GM12878 (cell line): ENCODE data around the gene KIAA0319L. TPM values are rescaled to one million over a fixed set of nuclear protein-coding genes. Genes with fewer than 3 reads are reported as not detected.

Source experiments
- ATAC-seq: fragments of 200-7000 bp; cut with Tn5 transposase; 3 replicates; pipeline ENCODE4 v1.9.1; 2020; ENCODE audit warnings: mild to moderate bottlenecking, moderate library complexity
- BruUV-seq: library from RNA; stranded (reverse); fragments of 400-500 nt; replicated peaks from 2 replicates; lab custom pipeline; 2021; lab: Mats Ljungman, UMichigan
- CTCF ChIA-PET: fragments of 300-600 bp; sonication (Branson Sonifier 250); formaldehyde crosslinking; extraction: SDS; loops from one replicate; lab custom pipeline; 2021; ENCODE audit warnings: inconsistent platforms; lab: Yijun Ruan, JAX
- POLR2A ChIA-PET: fragments of 350-600 bp; formaldehyde crosslinking; extraction: SDS; loops from one replicate; lab custom pipeline; 2021; ENCODE audit warnings: inconsistent platforms; lab: Charles Lee
- RAD21 ChIA-PET: fragments of 300-600 bp; sonication (Branson Sonifier 250); formaldehyde crosslinking; loops from one replicate; lab custom pipeline; 2023; ENCODE audit warnings: antibody characterized with exemption; ENCODE audit not compliant: unreplicated experiment; lab: Charles Lee
- SMC1A ChIA-PET: fragments of 300-600 bp; sonication (Branson Sonifier 250); formaldehyde crosslinking; loops from one replicate; lab custom pipeline; 2023; ENCODE audit not compliant: unreplicated experiment, uncharacterized antibody; lab: Charles Lee
- DNase-seq: peaks from one replicate; pipeline ENCODE4 v3.0.0-alpha.2; 2011; ENCODE audit warnings: low read depth, low spot score
- FAIRE-seq: peaks from 3 replicates; lab custom pipeline; 2011; peaks lifted over from hg19 to GRCh38; lab: Jason Lieb, UNC
- H2AFZ ChIP-seq: 2 replicates; pipeline ENCODE4 v1.6.0; 2011; ENCODE audit warnings: low read depth, low read length, control low read depth; ENCODE audit not compliant: control insufficient read depth
- H3K27ac ChIP-seq: 2 replicates; pipeline ENCODE4 v1.5.1; 2011; ENCODE audit warnings: control low read depth; ENCODE audit not compliant: control insufficient read depth, insufficient read depth
- H3K27me3 ChIP-seq, 2 experiments: replicated peaks in 1 of 2; 2 replicates each; pipeline versions ENCODE4 v1.6.0 to v1.6.1; 2011; ENCODE audit warnings: low read length in 1 of 2; ENCODE audit not compliant: control insufficient read depth in 2 of 2, insufficient read depth in 2 of 2
- H3K36me3 ChIP-seq, 2 experiments: 2 replicates each; pipeline ENCODE4 v1.5.1; 2011; ENCODE audit warnings: low read length in 1 of 2; ENCODE audit not compliant: control insufficient read depth in 2 of 2, insufficient read depth in 2 of 2
- H3K4me1 ChIP-seq: 2 replicates; pipeline ENCODE4 v1.6.1; 2011; ENCODE audit warnings: mild to moderate bottlenecking, low read length, moderate library complexity, mixed read lengths; ENCODE audit not compliant: control insufficient read depth, insufficient read depth
- H3K4me2 ChIP-seq: 2 replicates; pipeline ENCODE4 v1.6.0; 2011; ENCODE audit warnings: control low read depth; ENCODE audit not compliant: control insufficient read depth, insufficient read depth
- H3K4me3 ChIP-seq: fragments of 200-600 bp; sonication (generic); 2 replicates; pipeline ENCODE4 v1.5.1; 2016
- H3K79me2 ChIP-seq: 2 replicates; pipeline ENCODE4 v1.6.0; 2011; ENCODE audit warnings: low read length; ENCODE audit not compliant: control insufficient read depth, insufficient read depth
- H3K9ac ChIP-seq: 2 replicates; pipeline ENCODE4 v1.8.0; 2011; ENCODE audit warnings: low read length, control low read depth, mixed read lengths; ENCODE audit not compliant: control insufficient read depth, insufficient read depth
- H3K9me3 ChIP-seq: replicated peaks from 3 replicates; pipeline ENCODE4 v1.5.1; 2011; ENCODE audit warnings: mild to moderate bottlenecking, low read length; ENCODE audit not compliant: control insufficient read depth, insufficient read depth
- H4K20me1 ChIP-seq: 2 replicates; pipeline ENCODE4 v1.6.0; 2011; ENCODE audit not compliant: control insufficient read depth, insufficient read depth
- ATF3 ChIP-seq: IDR thresholded peaks from 2 replicates; pipeline ENCODE4 v1.6.1; 2011; ENCODE audit warnings: low read depth, mild to moderate bottlenecking, low read length, moderate library complexity, borderline replicate concordance; ENCODE audit errors: extremely low read depth
- BRCA1 ChIP-seq: IDR thresholded peaks from 2 replicates; pipeline ENCODE4 v1.6.1; 2011; ENCODE audit warnings: low read depth, low read length, improper control_type of control experiment
- EP300 ChIP-seq, 2 experiments: fragments of 150-350 bp in 1 of 2; IDR thresholded peaks; 2 replicates each; pipeline ENCODE4 v1.6.1; 2011 to 2012; ENCODE audit warnings: low read depth in 2 of 2, low read length in 2 of 2, borderline replicate concordance in 1 of 2, improper control_type of control experiment in 1 of 2, inconsistent platforms in 1 of 2; ENCODE audit not compliant: control insufficient read depth in 1 of 2
- FOS ChIP-seq: IDR thresholded peaks from 3 replicates; pipeline ENCODE4 v1.6.1; 2011; ENCODE audit warnings: borderline replicate concordance; ENCODE audit not compliant: insufficient read length; ENCODE audit errors: extremely low read depth
- HDAC6 ChIP-seq: fragments of 200-600 bp; sonication (generic); IDR thresholded peaks from one replicate; pipeline ENCODE4 v1.8.0; 2017; ENCODE audit warnings: antibody characterized with exemption; ENCODE audit not compliant: unreplicated experiment
- IRF4 ChIP-seq: IDR thresholded peaks from 2 replicates; pipeline ENCODE4 v1.6.1; 2011; ENCODE audit warnings: low read depth, low read length
- RCOR1 ChIP-seq: conservative IDR thresholded peaks from 2 replicates; pipeline ENCODE4 v1.6.1; 2012; ENCODE audit warnings: low read depth, low read length, improper control_type of control experiment
- STAT3 ChIP-seq: IDR thresholded peaks from 2 replicates; pipeline ENCODE4 v1.6.1; 2011; ENCODE audit warnings: low read depth, low read length, improper control_type of control experiment
- TCF12 ChIP-seq: IDR thresholded peaks from 2 replicates; pipeline ENCODE4 v1.6.1; 2011; ENCODE audit warnings: low read depth, mild to moderate bottlenecking, low read length
- WGBS: methylation state at CpG from one replicate; pipeline ENCODE4 v1.1.6; 2016; ENCODE audit warnings: low lambda C conversion rate; ENCODE audit not compliant: insufficient replicate concordance, insufficient coverage; ENCODE audit errors: missing lambda C conversion rate; 5-methylcytosine and 5-hydroxymethylcytosine counted together
- in situ Hi-C: fragments of 300-500 bp; cut with MboI; formaldehyde crosslinking; loops from 9 replicates; pipeline ENCODE4 v1.14.3; 2018; ENCODE audit warnings: mixed read lengths
- intact Hi-C: fragments of 100-400 bp; cut with micrococcal nuclease; formaldehyde crosslinking; loops from one replicate; pipeline ENCODE4 v1.14.2; 2022; ENCODE audit not compliant: unreplicated experiment
- polyA plus RNA-seq, 11 experiments: library from polyadenylated mRNA; depleted of rRNA in 4 of 11; unstranded in 6 of 11; stranded (reverse) in 5 of 11; fragments of >200 nt; fragmentation: Nextera tagmentation in 4 of 11; fragmentation: Illumina TruSeq in 1 of 11; extraction: Ambion mirVana in 4 of 11; extraction: Trizol in 1 of 11; gene quantifications; 1 replicate in 1 of 11; 2 replicates in 10 of 11; pipeline versions ENCODE4 v1.2.1 to v1.2.3, GENCODE V29; 2011 to 2016; ENCODE audit warnings: inconsistent platforms in 2 of 11, missing spikeins in 2 of 11, low read depth in 1 of 11
- total RNA-seq, 4 experiments: library from RNA; depleted of rRNA in 3 of 4; stranded (reverse); fragments of >200 nt in 3 of 4; fragmentation: Illumina TruSeq in 1 of 4; extraction: Trizol in 1 of 4; gene quantifications; 2 replicates each; pipeline versions ENCODE4 v1.2.1 to v1.2.3, GENCODE V29; 2013 to 2021
- TF ChIP-seq, protein P1 (sequence below): IDR thresholded peaks from 2 replicates; pipeline ENCODE4 v1.6.1; 2011; ENCODE audit warnings: borderline replicate concordance, low read depth, mild to moderate bottlenecking, moderate library complexity, mixed read lengths, low read length; ENCODE audit not compliant: insufficient read depth; ENCODE audit errors: extremely low read length
- TF ChIP-seq, protein P2 (sequence below): fragments of 450-650 bp; IDR thresholded peaks from 2 replicates; pipeline ENCODE4 v1.6.1; 2017; ENCODE audit warnings: mild to moderate bottlenecking, moderate library complexity
- TF ChIP-seq, protein P3 (sequence below): IDR thresholded peaks from 2 replicates; pipeline ENCODE4 v1.6.1; 2011; ENCODE audit warnings: borderline replicate concordance, low read depth, mild to moderate bottlenecking, moderate library complexity, low read length; ENCODE audit not compliant: insufficient read depth, poor library complexity, severe bottlenecking
- TF ChIP-seq, protein P4 (sequence below): fragments of 150-350 bp; IDR thresholded peaks from 2 replicates; pipeline ENCODE4 v1.6.1; 2016; ENCODE audit warnings: low read depth, low read length

Gene KIAA0319L
- total and polyA plus RNA-seq, 10 of the 15 experiments (the other 5 are each of a cell fraction or from before 2014, with no cell fraction given), result 2.6 to 57.8 (median 25.4) TPM

DNA sequence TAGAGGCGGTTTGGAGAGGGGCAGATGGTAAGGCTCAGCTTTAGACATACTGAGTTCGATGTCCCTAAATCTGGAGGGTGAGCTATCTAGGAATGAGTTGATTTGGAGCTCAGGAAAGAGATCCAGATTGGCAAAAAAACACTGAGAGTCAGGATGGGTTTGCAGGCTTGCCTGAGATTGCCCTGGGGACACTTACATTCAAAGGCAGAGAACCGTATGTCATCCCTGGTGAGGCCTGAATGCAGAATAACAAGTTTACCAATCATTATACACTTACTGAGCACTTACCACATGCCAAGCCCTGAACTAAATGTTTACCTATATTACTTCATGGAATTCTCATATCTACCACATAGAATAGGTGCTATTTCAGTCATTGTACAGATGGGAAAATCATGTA is 43.4 kb upstream of the KIAA0319L start:
- H3K4me2 ChIP-seq, result no peak overlapping the region
- no peaks in the 10 kb centered on the region for H3K9me3 ChIP-seq
- peaks cover 12 to 35% of the 10 kb centered on the region in 2 experiments for H3K36me3 ChIP-seq
- RAD21 ChIA-PET, result interaction anchor here (1.3 kb wide), 1 partner anchor 115 kb away, joined by 3 read pairs; no protein-coding TSS in a partner anchor
- FAIRE-seq (no peak), ATAC-seq (no peak), DNase-seq (no peak)
- no peak overlapping the region for H2AFZ ChIP-seq
- SMC1A ChIA-PET, result interaction anchor here (1.0 to 1.3 kb wide), 3 partner anchors 12 to 116 kb away, joined by 3 read pairs; no protein-coding TSS in a partner anchor
- intact Hi-C loops, result no loop called here
- in situ Hi-C loops, result no loop called here
- no peak overlapping the region for H3K27ac ChIP-seq
- POLR2A ChIA-PET, result no interaction called here
- no peaks in the 10 kb centered on the region for H3K4me1 ChIP-seq
- BruUV-seq, result no TSS peak
- H3K9ac ChIP-seq, result no peak overlapping the region
- CTCF ChIA-PET, result interaction anchor here (1.1 to 1.2 kb wide), 3 partner anchors 11 to 29 kb away, joined by 3 read pairs; no protein-coding TSS in a partner anchor
- no peaks in the 10 kb centered on the region; the same call in 1 of the 2 replicates for H4K20me1 ChIP-seq
- 82% methylated on average over 3 of the region's 3 CpGs for WGBS
- H3K4me3 ChIP-seq, result no peak overlapping the region
- no peaks in the 10 kb centered on the region for H3K79me2 ChIP-seq
- H3K27me3 ChIP-seq, result no peaks in the 10 kb centered on the region
- TF ChIP-seq HDAC6 (no peak), EP300 (IDR thresholded peaks at IDR 0.05; ENCODE audit: borderline replicate concordance in 1 of 2, control insufficient read depth in 1 of 2, low read depth in 2 of 2, low read length in 2 of 2) (no peak), TCF12 (no peak), IRF4 (no peak), STAT3 (no peak), FOS (no peak), RCOR1 (no peak), BRCA1 (no peak), ATF3 (no peak)
- TF ChIP-seq, protein P1, sequence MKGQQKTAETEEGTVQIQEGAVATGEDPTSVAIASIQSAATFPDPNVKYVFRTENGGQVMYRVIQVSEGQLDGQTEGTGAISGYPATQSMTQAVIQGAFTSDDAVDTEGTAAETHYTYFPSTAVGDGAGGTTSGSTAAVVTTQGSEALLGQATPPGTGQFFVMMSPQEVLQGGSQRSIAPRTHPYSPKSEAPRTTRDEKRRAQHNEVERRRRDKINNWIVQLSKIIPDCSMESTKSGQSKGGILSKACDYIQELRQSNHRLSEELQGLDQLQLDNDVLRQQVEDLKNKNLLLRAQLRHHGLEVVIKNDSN, result no peak
- TF ChIP-seq, protein P2, sequence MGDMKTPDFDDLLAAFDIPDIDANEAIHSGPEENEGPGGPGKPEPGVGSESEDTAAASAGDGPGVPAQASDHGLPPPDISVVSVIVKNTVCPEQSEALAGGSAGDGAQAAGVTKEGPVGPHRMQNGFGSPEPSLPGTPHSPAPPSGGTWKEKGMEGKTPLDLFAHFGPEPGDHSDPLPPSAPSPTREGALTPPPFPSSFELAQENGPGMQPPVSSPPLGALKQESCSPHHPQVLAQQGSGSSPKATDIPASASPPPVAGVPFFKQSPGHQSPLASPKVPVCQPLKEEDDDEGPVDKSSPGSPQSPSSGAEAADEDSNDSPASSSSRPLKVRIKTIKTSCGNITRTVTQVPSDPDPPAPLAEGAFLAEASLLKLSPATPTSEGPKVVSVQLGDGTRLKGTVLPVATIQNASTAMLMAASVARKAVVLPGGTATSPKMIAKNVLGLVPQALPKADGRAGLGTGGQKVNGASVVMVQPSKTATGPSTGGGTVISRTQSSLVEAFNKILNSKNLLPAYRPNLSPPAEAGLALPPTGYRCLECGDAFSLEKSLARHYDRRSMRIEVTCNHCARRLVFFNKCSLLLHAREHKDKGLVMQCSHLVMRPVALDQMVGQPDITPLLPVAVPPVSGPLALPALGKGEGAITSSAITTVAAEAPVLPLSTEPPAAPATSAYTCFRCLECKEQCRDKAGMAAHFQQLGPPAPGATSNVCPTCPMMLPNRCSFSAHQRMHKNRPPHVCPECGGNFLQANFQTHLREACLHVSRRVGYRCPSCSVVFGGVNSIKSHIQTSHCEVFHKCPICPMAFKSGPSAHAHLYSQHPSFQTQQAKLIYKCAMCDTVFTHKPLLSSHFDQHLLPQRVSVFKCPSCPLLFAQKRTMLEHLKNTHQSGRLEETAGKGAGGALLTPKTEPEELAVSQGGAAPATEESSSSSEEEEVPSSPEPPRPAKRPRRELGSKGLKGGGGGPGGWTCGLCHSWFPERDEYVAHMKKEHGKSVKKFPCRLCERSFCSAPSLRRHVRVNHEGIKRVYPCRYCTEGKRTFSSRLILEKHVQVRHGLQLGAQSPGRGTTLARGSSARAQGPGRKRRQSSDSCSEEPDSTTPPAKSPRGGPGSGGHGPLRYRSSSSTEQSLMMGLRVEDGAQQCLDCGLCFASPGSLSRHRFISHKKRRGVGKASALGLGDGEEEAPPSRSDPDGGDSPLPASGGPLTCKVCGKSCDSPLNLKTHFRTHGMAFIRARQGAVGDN, result no peak
- TF ChIP-seq, protein P3, sequence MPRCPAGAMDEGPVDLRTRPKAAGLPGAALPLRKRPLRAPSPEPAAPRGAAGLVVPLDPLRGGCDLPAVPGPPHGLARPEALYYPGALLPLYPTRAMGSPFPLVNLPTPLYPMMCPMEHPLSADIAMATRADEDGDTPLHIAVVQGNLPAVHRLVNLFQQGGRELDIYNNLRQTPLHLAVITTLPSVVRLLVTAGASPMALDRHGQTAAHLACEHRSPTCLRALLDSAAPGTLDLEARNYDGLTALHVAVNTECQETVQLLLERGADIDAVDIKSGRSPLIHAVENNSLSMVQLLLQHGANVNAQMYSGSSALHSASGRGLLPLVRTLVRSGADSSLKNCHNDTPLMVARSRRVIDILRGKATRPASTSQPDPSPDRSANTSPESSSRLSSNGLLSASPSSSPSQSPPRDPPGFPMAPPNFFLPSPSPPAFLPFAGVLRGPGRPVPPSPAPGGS, result no peak
- TF ChIP-seq, protein P4, sequence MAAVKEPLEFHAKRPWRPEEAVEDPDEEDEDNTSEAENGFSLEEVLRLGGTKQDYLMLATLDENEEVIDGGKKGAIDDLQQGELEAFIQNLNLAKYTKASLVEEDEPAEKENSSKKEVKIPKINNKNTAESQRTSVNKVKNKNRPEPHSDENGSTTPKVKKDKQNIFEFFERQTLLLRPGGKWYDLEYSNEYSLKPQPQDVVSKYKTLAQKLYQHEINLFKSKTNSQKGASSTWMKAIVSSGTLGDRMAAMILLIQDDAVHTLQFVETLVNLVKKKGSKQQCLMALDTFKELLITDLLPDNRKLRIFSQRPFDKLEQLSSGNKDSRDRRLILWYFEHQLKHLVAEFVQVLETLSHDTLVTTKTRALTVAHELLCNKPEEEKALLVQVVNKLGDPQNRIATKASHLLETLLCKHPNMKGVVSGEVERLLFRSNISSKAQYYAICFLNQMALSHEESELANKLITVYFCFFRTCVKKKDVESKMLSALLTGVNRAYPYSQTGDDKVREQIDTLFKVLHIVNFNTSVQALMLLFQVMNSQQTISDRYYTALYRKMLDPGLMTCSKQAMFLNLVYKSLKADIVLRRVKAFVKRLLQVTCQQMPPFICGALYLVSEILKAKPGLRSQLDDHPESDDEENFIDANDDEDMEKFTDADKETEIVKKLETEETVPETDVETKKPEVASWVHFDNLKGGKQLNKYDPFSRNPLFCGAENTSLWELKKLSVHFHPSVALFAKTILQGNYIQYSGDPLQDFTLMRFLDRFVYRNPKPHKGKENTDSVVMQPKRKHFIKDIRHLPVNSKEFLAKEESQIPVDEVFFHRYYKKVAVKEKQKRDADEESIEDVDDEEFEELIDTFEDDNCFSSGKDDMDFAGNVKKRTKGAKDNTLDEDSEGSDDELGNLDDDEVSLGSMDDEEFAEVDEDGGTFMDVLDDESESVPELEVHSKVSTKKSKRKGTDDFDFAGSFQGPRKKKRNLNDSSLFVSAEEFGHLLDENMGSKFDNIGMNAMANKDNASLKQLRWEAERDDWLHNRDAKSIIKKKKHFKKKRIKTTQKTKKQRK, result no peak
